Upper lobe of right lung (tissue), 1 donor: ENCODE data around the gene CTNNA1. TPM values are rescaled to one million over a fixed set of nuclear protein-coding genes. Genes with fewer than 3 reads are reported as not detected.

Experiments
- ATAC-seq: fragments of 200-7000 bp; cut with Tn5 transposase; one replicate; pipeline ENCODE4 v1.9.1; 2020; ENCODE audit warnings: mild to moderate bottlenecking, moderate library complexity
- DNase-seq: peaks from one replicate; pipeline ENCODE4 v3.0.0-alpha.2; 2020
- H3K27ac ChIP-seq: fragments of 200-600 bp; one replicate; pipeline ENCODE4 v1.8.0; 2022
- H3K27me3 ChIP-seq: fragments of 200-600 bp; one replicate; pipeline ENCODE4 v1.8.0; 2022; ENCODE audit warnings: mild to moderate bottlenecking
- H3K36me3 ChIP-seq: fragments of 200-600 bp; one replicate; pipeline ENCODE4 v1.8.0; 2022
- H3K4me1 ChIP-seq: fragments of 200-600 bp; one replicate; pipeline ENCODE4 v1.8.0; 2022
- H3K4me3 ChIP-seq: fragments of 200-600 bp; one replicate; pipeline ENCODE4 v1.8.0; 2022; ENCODE audit warnings: mild to moderate bottlenecking
- H3K9me3 ChIP-seq: fragments of 200-600 bp; one replicate; pipeline ENCODE4 v1.8.0; 2022
- CTCF ChIP-seq: fragments of 200-600 bp; IDR thresholded peaks from one replicate; pipeline ENCODE4 v1.8.0; 2022; ENCODE audit warnings: antibody characterized with exemption
- intact Hi-C: fragments of 100-400 bp; cut with DNase I; formaldehyde crosslinking; loops from one replicate; pipeline ENCODE4 v1.11.0; 2022
- total RNA-seq: library from RNA; stranded (reverse); fragmentation: NEBNext Ultra II Directional; extraction: Animal tissue kit (Norgen Biotek cat#: 25700); gene quantifications from one replicate; pipeline ENCODE4 v1.2.1, GENCODE V29; 2021
- donor health status: DM: no; HTN: yes; CAD: no; lungs with severe emphysema.

CTNNA1 gene
- total RNA-seq, 1 donor from 2014 or later: 362 TPM

DNA sequence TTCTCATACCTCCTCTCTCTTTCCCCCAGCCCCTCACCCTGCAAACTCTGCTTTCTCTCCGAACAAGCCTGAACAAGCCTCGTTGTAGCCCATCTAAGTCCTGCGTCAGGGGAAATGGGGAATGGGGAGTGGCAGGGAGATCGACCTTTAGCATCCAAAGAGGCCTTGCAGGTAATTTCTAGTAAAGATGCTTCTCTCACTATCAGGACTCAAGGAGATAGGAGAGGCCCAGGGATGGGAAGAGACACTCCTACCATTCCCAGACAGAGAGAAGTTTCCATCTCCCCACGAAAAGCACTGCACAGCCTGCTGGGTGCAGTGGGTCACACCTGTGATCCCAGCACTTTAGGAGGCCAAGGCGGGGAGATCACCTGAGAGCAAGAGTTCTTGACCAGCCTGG is 44.4 kb upstream of the CTNNA1 start:
- ATAC-seq: no peak
- H3K4me1 ChIP-seq: no peaks in the 10 kb centered on the region
- H3K27ac ChIP-seq: no peak overlapping the region
- H3K36me3 ChIP-seq: no peaks in the 10 kb centered on the region
- H3K4me3 ChIP-seq: no peak overlapping the region
- DNase-seq: no peak
- no peak for TF ChIP-seq CTCF
- H3K9me3 ChIP-seq: no peaks in the 10 kb centered on the region
- intact Hi-C loops: no loop called here
- H3K27me3 ChIP-seq: no peaks in the 10 kb centered on the region

DNA sequence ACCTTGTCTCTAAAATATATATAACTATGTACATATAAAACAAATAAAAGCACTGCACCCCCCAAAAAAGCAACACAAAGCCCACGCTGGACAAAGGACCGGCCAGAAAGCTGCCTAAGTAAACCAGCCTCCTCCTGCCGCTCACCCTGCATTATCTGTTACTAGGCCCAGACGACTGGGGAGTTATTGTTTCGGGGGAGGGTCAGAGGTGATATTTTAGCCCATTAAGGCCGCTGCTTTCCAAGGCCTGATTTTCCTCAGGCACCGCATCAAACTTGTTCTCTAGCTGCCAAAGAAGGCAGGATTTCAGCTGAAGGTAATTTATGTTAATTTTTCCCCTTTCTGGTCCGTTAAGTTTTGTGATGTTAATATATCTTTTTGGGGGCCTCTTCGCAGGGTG is 44.0 kb upstream of the CTNNA1 start:
- ATAC-seq: no peak

DNA sequence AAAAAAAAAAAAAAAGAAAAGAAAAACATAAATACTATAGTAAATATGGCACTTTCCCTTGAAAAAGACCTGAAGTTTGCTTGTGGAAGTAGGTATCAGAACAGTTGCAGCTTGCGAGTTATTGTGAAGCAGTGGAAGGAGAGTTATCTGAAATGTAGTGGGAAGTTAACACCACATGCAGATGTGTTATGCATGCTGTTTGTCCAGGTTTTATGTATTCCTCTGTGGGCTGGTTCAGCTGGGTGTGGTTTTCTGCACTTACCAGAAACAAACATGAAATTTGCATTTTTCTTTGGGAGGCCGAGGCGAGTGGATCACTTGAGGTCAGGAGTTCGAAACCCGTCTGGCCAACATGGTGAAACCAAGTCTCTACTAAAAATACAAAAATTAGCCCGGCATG is 42.1 kb upstream of the CTNNA1 start:
- H3K4me3 ChIP-seq: no peak overlapping the region
- no peaks in the 10 kb centered on the region for H3K36me3 ChIP-seq
- H3K27ac ChIP-seq: no peak overlapping the region
- no peaks in the 10 kb centered on the region for H3K4me1 ChIP-seq
- H3K9me3 ChIP-seq: no peaks in the 10 kb centered on the region
- H3K27me3 ChIP-seq: no peaks in the 10 kb centered on the region
- TF ChIP-seq CTCF: no peak
- ATAC-seq (no peak), DNase-seq (no peak)
- intact Hi-C loops: no loop called here

More for the DNA sequence above, 44.0 kb upstream of the CTNNA1 start:
- H3K4me3 ChIP-seq: no peak overlapping the region
- DNase-seq: no peak
- H3K27me3 ChIP-seq: no peaks in the 10 kb centered on the region
- no peaks in the 10 kb centered on the region for H3K9me3 ChIP-seq
- no peaks in the 10 kb centered on the region for H3K36me3 ChIP-seq
- H3K27ac ChIP-seq: no peak overlapping the region
- no peaks in the 10 kb centered on the region for H3K4me1 ChIP-seq
- TF ChIP-seq CTCF: no peak
- intact Hi-C loops: no loop called here

DNA sequence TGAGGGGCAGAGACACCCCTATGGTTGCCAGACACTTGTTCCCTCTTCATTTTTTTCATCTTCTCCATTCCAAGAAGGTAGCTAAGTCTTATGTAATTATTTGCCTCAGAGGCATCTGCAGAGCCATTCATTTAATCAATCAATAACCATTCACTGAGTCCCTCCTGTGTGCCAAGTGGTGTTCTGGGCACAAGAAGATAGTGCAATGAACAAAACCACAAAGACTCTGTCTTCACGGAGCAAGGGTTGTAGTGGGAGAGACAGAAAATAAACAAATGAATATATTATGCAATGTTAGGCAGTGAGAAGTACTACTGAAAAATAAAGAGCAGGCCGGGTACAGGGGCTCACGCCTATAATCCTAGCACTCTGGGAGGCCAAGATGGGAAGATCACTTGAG is 41.4 kb upstream of the CTNNA1 start:
- Histone ChIP-seq H3K9me3 (no peaks in the 10 kb centered on the region), H3K4me3 (no peak overlapping the region), H3K27me3 (no peaks in the 10 kb centered on the region), H3K4me1 (no peaks in the 10 kb centered on the region), H3K27ac (no peak overlapping the region), H3K36me3 (no peaks in the 10 kb centered on the region)
- intact Hi-C loops: no loop called here
- DNase-seq (no peak), ATAC-seq (no peak)
- no peak for TF ChIP-seq CTCF

- ATAC-seq: no peak
- TF ChIP-seq CTCF: no peak
- Histone ChIP-seq H3K4me3 (no peak overlapping the region), H3K27ac (no peak overlapping the region), H3K27me3 (no peaks in the 10 kb centered on the region), H3K4me1 (no peaks in the 10 kb centered on the region), H3K9me3 (no peaks in the 10 kb centered on the region), H3K36me3 (no peaks in the 10 kb centered on the region)
- no peak for DNase-seq
- intact Hi-C loops: no loop called here
These were observed 40.9 kb upstream of the CTNNA1 start for GRCh38 chr5:138712324-138712723.

DNA sequence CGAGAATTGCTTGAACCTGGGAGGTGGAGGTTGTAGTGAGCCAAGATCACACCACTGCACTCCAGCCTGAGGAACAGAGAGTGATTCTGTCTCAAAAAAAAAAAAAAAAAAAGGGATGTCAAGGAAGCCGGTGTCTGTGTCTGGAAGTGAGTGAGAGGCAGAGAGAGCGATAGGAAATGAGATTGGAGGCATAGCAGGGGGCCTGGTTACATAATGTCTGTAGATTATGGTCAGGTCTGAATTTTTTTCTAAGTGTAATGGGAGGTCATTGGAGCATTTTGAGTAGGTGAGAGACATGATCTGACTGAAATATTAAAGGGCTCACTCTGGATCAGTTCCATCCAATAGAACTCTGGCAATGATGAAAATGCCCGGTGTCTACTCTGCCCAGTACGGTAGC is 40.4 kb upstream of the CTNNA1 start:
- no peaks in the 10 kb centered on the region for H3K9me3 ChIP-seq
- ATAC-seq (no peak), DNase-seq (no peak)
- H3K27me3 ChIP-seq: no peaks in the 10 kb centered on the region
- H3K4me1 ChIP-seq: no peaks in the 10 kb centered on the region
- no peaks in the 10 kb centered on the region for H3K36me3 ChIP-seq
- no peak overlapping the region for H3K4me3 ChIP-seq
- TF ChIP-seq CTCF: no peak
- H3K27ac ChIP-seq: no peak overlapping the region
- intact Hi-C loops: no loop called here
